NAMALWA (cell line): ENCODE data around the gene IRF3.
"Not testable (repeated sequence)": the region's sequence is repeated elsewhere in the genome, so short reads cannot be mapped to it uniquely, and the experiment has no call there.

Source experiments
- DNase-seq: peaks from one replicate; pipeline ENCODE4 v3.0.0-alpha.2; 2015; ENCODE audit warnings: low spot score

IRF3 gene

GRCh38 chr19:49645995-49646394, 19.7 kb downstream of the IRF3 start:
- no peak for DNase-seq

GRCh38 chr19:49645592-49645991, 20.1 kb downstream of the IRF3 start:
- DNase-seq, result no peak

- no peak for DNase-seq
These were observed 22.2 kb downstream of the IRF3 start for GRCh38 chr19:49643466-49643865.

GRCh38 chr19:49642492-49643035, 23.1 kb downstream of the IRF3 start:
- DNase-seq, result peak; percentile 64

- peak; percentile 99 for DNase-seq
These were observed 23.8 kb downstream of the IRF3 start, which contains the start of gene SCAF1 for GRCh38 chr19:49641688-49642491. Gene SCAF1 (plus strand): TSS chr19:49642209. CDS start chr19:49645027, 2,818 bp downstream.

- DNase-seq, result peak; percentile 100
These were observed 25.4 kb downstream of the IRF3 start, which contains the start of gene RRAS for GRCh38 chr19:49640113-49640898. Gene RRAS (minus strand): TSS chr19:49640143. CDS start chr19:49640098, 45 bp downstream.

GRCh38 chr19:49639401-49640112, 26.1 kb downstream of the IRF3 start:
- no peak for DNase-seq

GRCh38 chr19:49637821-49638738, 27.6 kb downstream of the IRF3 start:
- DNase-seq, result no peak

- DNase-seq, result no peak
These were observed 29.3 kb downstream of the IRF3 start for GRCh38 chr19:49636233-49636932.

- no peak for DNase-seq
These were observed 30.0 kb downstream of the IRF3 start for GRCh38 chr19:49635530-49636232.

- not testable (repeated sequence) for DNase-seq
These were observed 32.4 kb downstream of the IRF3 start for GRCh38 chr19:49633273-49633672.

- DNase-seq, result no peak
These were observed 33.1 kb downstream of the IRF3 start for GRCh38 chr19:49632576-49632975.

- no peak for DNase-seq
These were observed 34.0 kb downstream of the IRF3 start for GRCh38 chr19:49631610-49632192.

GRCh38 chr19:49631014-49631588, 34.6 kb downstream of the IRF3 start:
- no peak for DNase-seq

- DNase-seq, result no peak
These were observed 36.0 kb downstream of the IRF3 start for GRCh38 chr19:49629659-49630058.

GRCh38 chr19:49626226-49626625, 39.4 kb downstream of the IRF3 start:
- no peak for DNase-seq

- DNase-seq, result no peak
These were observed 40.4 kb downstream of the IRF3 start for GRCh38 chr19:49624967-49625910.

GRCh38 chr19:49617860-49618259, 47.8 kb downstream of the IRF3 start:
- DNase-seq, result not testable (repeated sequence)
